Fibroblast of lung (primary cell): Measurements from ENCODE around the gene RELA. TPM values are rescaled to one million over a fixed set of nuclear protein-coding genes. Genes with fewer than 3 reads are reported as not detected.

ENCODE experiments used
- DNase-seq, 2 donors: peaks; one replicate each; pipeline versions ENCODE4 v3.0.0 to v3.0.0-alpha.2; 2010; ENCODE audit warnings: low read depth in 2 of 2
- H2AFZ ChIP-seq: 2 replicates; pipeline ENCODE4 v1.5.1; 2012; ENCODE audit warnings: low read length, control low read depth, inconsistent platforms
- H3K27ac ChIP-seq: 2 replicates; pipeline ENCODE4 v1.5.1; 2011; ENCODE audit warnings: low read length, control low read depth; ENCODE audit not compliant: insufficient read depth
- H3K27me3 ChIP-seq: 2 replicates; pipeline ENCODE4 v1.5.1; 2011; ENCODE audit warnings: mild to moderate bottlenecking, low read length; ENCODE audit not compliant: control insufficient read depth, insufficient read depth
- H3K36me3 ChIP-seq: 2 replicates; pipeline ENCODE4 v1.5.1; 2011; ENCODE audit warnings: low read length; ENCODE audit not compliant: control insufficient read depth, insufficient read depth
- H3K4me1 ChIP-seq: 2 replicates; pipeline ENCODE4 v1.5.1; 2011; ENCODE audit warnings: low read length; ENCODE audit not compliant: control insufficient read depth, insufficient read depth; ENCODE audit errors: extremely low read depth
- H3K4me2 ChIP-seq: 2 replicates; pipeline ENCODE4 v1.5.1; 2011; ENCODE audit warnings: low read length, control low read depth; ENCODE audit not compliant: insufficient read depth; ENCODE audit errors: extremely low read depth
- H3K4me3 ChIP-seq, 4 experiments: fragments of 200-600 bp in 1 of 4; sonication (generic) in 1 of 4; replicated peaks in 1 of 4; 2 replicates each; pipeline ENCODE4 v1.5.1; 2011 to 2016; ENCODE audit warnings: low read length in 4 of 4, low read depth in 3 of 4, mild to moderate bottlenecking in 3 of 4, control low read depth in 2 of 4, inconsistent platforms in 1 of 4, mixed read lengths in 1 of 4; ENCODE audit not compliant: insufficient read depth in 1 of 4; ENCODE audit errors: control extremely low read depth in 1 of 4
- H3K79me2 ChIP-seq: 2 replicates; pipeline ENCODE4 v1.5.1; 2012; ENCODE audit warnings: mild to moderate bottlenecking, low read length, inconsistent platforms; ENCODE audit not compliant: control insufficient read depth, insufficient read depth
- H3K9ac ChIP-seq: 2 replicates; pipeline ENCODE4 v1.5.1; 2011; ENCODE audit warnings: mild to moderate bottlenecking, low read length, control low read depth; ENCODE audit not compliant: insufficient read depth
- H3K9me3 ChIP-seq: 2 replicates; pipeline ENCODE4 v1.5.1; 2012; ENCODE audit warnings: low read depth, low read length; ENCODE audit not compliant: control insufficient read depth, insufficient read depth
- H4K20me1 ChIP-seq: 2 replicates; pipeline ENCODE4 v1.5.1; 2011; ENCODE audit warnings: low read length; ENCODE audit not compliant: control insufficient read depth, insufficient read depth; ENCODE audit errors: extremely low read depth
- EZH2 ChIP-seq: IDR thresholded peaks from 2 replicates; pipeline ENCODE4 v1.5.1; 2012; ENCODE audit warnings: low read length, control low read depth, mild to moderate bottlenecking; ENCODE audit errors: missing control alignments
- polyA minus RNA-seq: library from RNA; depleted of rRNA, polyadenylated mRNA; stranded (reverse); fragments of >200 nt; gene quantifications from 2 replicates; pipeline ENCODE4 v1.2.3, GENCODE V29; 2011; ENCODE audit warnings: low replicate concordance
- polyA plus RNA-seq, 2 donors: library from polyadenylated mRNA; depleted of rRNA in 1 of 2; stranded (reverse) in 1 of 2; unstranded in 1 of 2; fragments of >200 nt; gene quantifications; 2 replicates each; pipeline ENCODE4 v1.2.1, GENCODE V29; 2011 to 2012; ENCODE audit warnings: missing spikeins in 1 of 2
- total RNA-seq: library from RNA; depleted of rRNA; stranded (reverse); fragments of >200 nt; gene quantifications from 2 replicates; pipeline ENCODE4 v1.2.1, GENCODE V29; 2014
- TF ChIP-seq, protein P1 (sequence below), 2 donors: IDR thresholded peaks in 1 of 2; conservative IDR thresholded peaks in 1 of 2; 1 replicate in 1 of 2; 2 replicates in 1 of 2; pipeline ENCODE4 v1.5.1; 2011 to 2012; ENCODE audit warnings: low read length in 2 of 2, control low read depth in 1 of 2, inconsistent platforms in 1 of 2, low read depth in 1 of 2, mild to moderate bottlenecking in 1 of 2

The RELA gene
- 13.9 and 15.7 TPM in 2 replicates for total RNA-seq
- polyA plus RNA-seq = 23.0 and 31.8 TPM in 2 replicates
- 46.7 and 57.7 TPM in 2 replicates for polyA plus RNA-seq (2012)
- 145 and 281 TPM in 2 replicates for polyA minus RNA-seq

DNA sequence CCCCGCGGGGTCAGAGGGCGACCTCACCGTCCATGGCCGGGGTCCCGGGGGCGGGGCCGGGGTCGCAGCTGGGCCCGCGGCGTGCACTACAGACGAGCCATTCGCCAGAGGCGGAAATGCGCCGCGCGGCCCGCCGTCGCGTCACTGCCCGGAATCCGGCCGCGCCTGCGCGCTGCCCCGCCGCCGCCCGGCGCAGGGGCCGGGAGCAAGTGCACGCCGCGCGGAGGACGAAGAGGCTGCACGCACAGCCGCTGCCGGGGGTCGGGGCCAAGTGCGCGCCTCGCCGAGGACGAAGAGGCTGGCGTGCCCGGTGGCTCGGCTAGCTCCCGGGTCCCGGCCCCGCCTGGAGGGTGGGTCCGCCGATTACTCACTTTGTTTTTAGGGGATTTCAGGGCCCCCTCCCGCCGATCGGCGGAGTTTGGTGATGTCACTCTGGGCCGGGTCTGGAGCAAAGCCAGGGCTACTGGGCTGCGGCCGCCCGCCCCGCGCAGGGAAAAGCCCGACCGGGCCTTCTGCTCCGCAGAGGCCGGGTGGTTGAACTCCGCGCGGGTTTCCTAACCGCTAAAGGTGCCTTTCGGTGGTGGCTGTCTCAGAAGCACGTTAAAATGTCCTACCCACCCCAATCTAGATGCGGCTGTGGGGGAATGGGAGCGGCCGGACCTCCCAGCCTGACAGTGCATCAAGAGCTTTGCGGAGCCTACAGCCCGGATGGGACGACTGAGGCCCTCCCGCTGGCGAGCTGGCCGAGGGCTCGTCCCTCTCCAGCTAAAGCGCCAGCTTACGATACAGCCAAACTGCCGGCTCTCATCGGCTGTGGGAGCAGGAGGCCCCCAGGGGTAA, at the start of gene RELA:
RELA (minus strand) TSS at position 118 of the 840 bp plus-strand sequence; CDS start at position 34, 84 bp downstream.
- peak within 1 kb of the TSS; percentile 98 for H3K4me2 ChIP-seq
- peaks cover 27% of the 10 kb centered on the region for H3K36me3 ChIP-seq
- H3K79me2 ChIP-seq = peaks cover 32% of the 10 kb centered on the region
- peak within 1 kb of the TSS; percentile 90 to 96 (median 94) for H3K4me3 ChIP-seq
- TF ChIP-seq EZH2 = no peak
- TF ChIP-seq, protein P1, sequence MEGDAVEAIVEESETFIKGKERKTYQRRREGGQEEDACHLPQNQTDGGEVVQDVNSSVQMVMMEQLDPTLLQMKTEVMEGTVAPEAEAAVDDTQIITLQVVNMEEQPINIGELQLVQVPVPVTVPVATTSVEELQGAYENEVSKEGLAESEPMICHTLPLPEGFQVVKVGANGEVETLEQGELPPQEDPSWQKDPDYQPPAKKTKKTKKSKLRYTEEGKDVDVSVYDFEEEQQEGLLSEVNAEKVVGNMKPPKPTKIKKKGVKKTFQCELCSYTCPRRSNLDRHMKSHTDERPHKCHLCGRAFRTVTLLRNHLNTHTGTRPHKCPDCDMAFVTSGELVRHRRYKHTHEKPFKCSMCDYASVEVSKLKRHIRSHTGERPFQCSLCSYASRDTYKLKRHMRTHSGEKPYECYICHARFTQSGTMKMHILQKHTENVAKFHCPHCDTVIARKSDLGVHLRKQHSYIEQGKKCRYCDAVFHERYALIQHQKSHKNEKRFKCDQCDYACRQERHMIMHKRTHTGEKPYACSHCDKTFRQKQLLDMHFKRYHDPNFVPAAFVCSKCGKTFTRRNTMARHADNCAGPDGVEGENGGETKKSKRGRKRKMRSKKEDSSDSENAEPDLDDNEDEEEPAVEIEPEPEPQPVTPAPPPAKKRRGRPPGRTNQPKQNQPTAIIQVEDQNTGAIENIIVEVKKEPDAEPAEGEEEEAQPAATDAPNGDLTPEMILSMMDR (conservative IDR thresholded peaks at IDR 0.05 in 1 of 2, IDR thresholded peaks at IDR 0.05 in 1 of 2; ENCODE audit: low read depth in 1 of 2, low read length in 2 of 2) = no peak
- H2AFZ ChIP-seq = peak within 1 kb of the TSS; percentile 32
- peaks cover 10% of the 10 kb centered on the region for H3K4me1 ChIP-seq
- peak within 1 kb of the TSS; percentile 88 for H3K9ac ChIP-seq
- H3K9me3 ChIP-seq = no peaks in the 10 kb centered on the region
- no peaks in the 10 kb centered on the region for H4K20me1 ChIP-seq
- peak; percentile 92 to 96 for DNase-seq
- peak within 1 kb of the TSS; percentile 94 for H3K27ac ChIP-seq
- no peaks in the 10 kb centered on the region for H3K27me3 ChIP-seq

DNA sequence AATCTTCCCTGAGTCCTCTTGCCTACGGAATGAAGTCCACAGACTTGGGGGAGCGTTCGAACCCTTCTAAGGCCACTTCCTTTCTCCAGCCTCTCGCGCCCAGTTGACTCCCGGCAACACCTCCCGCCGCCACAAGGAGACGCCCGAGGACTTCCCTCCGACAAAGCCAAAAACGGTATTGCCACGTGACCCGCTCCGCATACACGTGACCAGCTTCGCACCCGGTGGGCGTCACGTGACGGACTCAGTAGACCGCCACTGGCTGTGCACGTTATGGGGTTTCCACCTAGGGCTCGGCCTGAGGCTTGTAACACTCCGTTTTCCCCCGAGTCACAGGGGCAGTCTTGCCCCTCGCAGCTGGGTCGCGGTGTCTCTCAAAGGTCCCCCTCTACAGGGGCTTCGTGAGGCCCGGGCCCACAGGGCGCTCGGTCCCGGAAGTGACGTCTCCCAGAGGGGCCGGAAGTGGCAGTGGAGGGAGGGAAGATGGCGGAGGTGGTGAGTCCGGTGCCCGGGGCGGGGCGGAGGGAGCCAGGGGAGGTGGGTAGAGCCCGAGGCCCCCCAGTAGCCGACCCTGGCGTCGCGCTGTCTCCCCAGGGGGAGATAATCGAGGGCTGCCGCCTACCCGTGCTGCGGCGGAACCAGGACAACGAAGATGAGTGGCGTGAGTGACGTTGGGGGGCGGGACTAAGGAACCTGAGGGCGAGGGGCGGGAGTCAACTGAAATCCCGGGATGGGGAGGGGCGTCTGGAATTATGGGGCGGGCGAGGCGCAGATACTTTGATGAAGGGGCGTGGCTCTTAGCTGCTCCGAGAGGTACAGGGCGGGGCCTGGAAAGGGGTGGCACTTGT, 49.3 kb upstream of the RELA start, which contains the start of gene KAT5:
KAT5 (plus strand) TSS at position 468 of the 848 bp plus-strand sequence; CDS start at position 484, 16 bp downstream.
- Histone ChIP-seq H3K9ac (peak within 1 kb of the TSS; percentile 100), H3K4me3 (peak within 1 kb of the TSS; percentile 69 to 79 (median 76))
- TF ChIP-seq, protein P1 (conservative IDR thresholded peaks at IDR 0.05 in 1 of 2, IDR thresholded peaks at IDR 0.05 in 1 of 2; ENCODE audit: low read depth in 1 of 2, low read length in 2 of 2) = peak; percentile 95 to 98
- TF ChIP-seq EZH2 = no peak

More for the DNA sequence above, 49.3 kb upstream of the RELA start, which contains the start of gene KAT5:
- Histone ChIP-seq H3K27me3 (no peaks in the 10 kb centered on the region), H2AFZ (peak within 1 kb of the TSS; percentile 89), H3K36me3 (peaks cover 26% of the 10 kb centered on the region), H3K79me2 (peaks cover 9% of the 10 kb centered on the region), H3K27ac (peak within 1 kb of the TSS; percentile 98), H3K4me2 (peak within 1 kb of the TSS; percentile 86), H3K9me3 (no peaks in the 10 kb centered on the region), H3K4me1 (peaks cover 2% of the 10 kb centered on the region), H4K20me1 (no peaks in the 10 kb centered on the region)
- peak; percentile 97 to 99 for DNase-seq
